Large intestine (tissue), 3 donors: ENCODE results near the gene LY6G5B. TPM values are rescaled to one million over a fixed set of nuclear protein-coding genes. Genes with fewer than 3 reads are reported as not detected.
A peak's percentile ranks its signal among the peaks of the same experiment; 100 is the strongest.

ENCODE experiments used
- DNase-seq, 2 donors: peaks; one replicate each; pipeline versions ENCODE4 v3.0.0 to v3.0.0-alpha.2; 2013
- H3K27ac ChIP-seq: one replicate; pipeline ENCODE4 v1.5.1; 2013; ENCODE audit warnings: low read length
- H3K27me3 ChIP-seq: 2 replicates; pipeline ENCODE4 v1.6.1; 2013; ENCODE audit warnings: low read length; ENCODE audit not compliant: control insufficient read depth, insufficient read depth
- H3K36me3 ChIP-seq: 2 replicates; pipeline ENCODE4 v1.6.1; 2013; ENCODE audit warnings: low read length; ENCODE audit not compliant: control insufficient read depth, insufficient read depth
- H3K4me1 ChIP-seq: one replicate; pipeline ENCODE4 v1.6.1; 2013; ENCODE audit warnings: low read length; ENCODE audit not compliant: control insufficient read depth, insufficient read depth
- H3K4me3 ChIP-seq: one replicate; pipeline ENCODE4 v1.5.1; 2013; ENCODE audit warnings: low read length
- H3K9me3 ChIP-seq: one replicate; pipeline ENCODE4 v1.6.1; 2013; ENCODE audit warnings: mild to moderate bottlenecking, low read depth, low read length, moderate library complexity; ENCODE audit not compliant: control insufficient read depth
- WGBS: methylation state at CpG from one replicate; pipeline ENCODE4 v1.1.5; 2013; ENCODE audit warnings: low lambda C conversion rate; ENCODE audit not compliant: insufficient coverage; 5-methylcytosine and 5-hydroxymethylcytosine counted together
- polyA plus RNA-seq: library from polyadenylated mRNA; unstranded; fragments of 120-200 nt; gene quantifications from one replicate; pipeline ENCODE4 v1.2.1, GENCODE V29; 2013

LY6G5B gene
- polyA plus RNA-seq, 1 donor: 18.7 TPM

- Histone ChIP-seq H3K27ac (no peak overlapping the region), H3K4me3 (no peak overlapping the region), H3K36me3 (no peaks in the 10 kb centered on the region), H3K4me1 (peaks cover 26% of the 10 kb centered on the region), H3K9me3 (no peaks in the 10 kb centered on the region), H3K27me3 (no peaks in the 10 kb centered on the region)
- peak in 1 of 2 donors; percentile 15 for DNase-seq
- WGBS: no CpG with 5 or more reads among the region's 10 CpGs
Measured at GRCh38 chr6:31717499-31718222, 47.9 kb downstream of the LY6G5B start.

- H3K4me3 ChIP-seq: no peak overlapping the region
- no peak overlapping the region for H3K27ac ChIP-seq
- peaks cover 24% of the 10 kb centered on the region for H3K4me1 ChIP-seq
- no peaks in the 10 kb centered on the region for H3K9me3 ChIP-seq
- no peaks in the 10 kb centered on the region for H3K27me3 ChIP-seq
- peak in 1 of 2 donors; percentile 78 for DNase-seq
- no CpG with 5 or more reads among the region's 1 CpG for WGBS
- no peaks in the 10 kb centered on the region for H3K36me3 ChIP-seq
Measured at GRCh38 chr6:31718265-31718664, 48.5 kb downstream of the LY6G5B start.

GRCh38 chr6:31719001-31719400, 49.2 kb downstream of the LY6G5B start:
- H3K36me3 ChIP-seq: no peaks in the 10 kb centered on the region
- no CpG with 5 or more reads among the region's 6 CpGs for WGBS
- H3K4me1 ChIP-seq: peaks cover 16% of the 10 kb centered on the region
- no peak for DNase-seq
- no peak overlapping the region for H3K27ac ChIP-seq
- peaks cover 2% of the 10 kb centered on the region for H3K9me3 ChIP-seq
- no peaks in the 10 kb centered on the region for H3K27me3 ChIP-seq
- H3K4me3 ChIP-seq: no peak overlapping the region

GRCh38 chr6:31720196-31720770, 50.5 kb downstream of the LY6G5B start:
- H3K27ac ChIP-seq: no peak overlapping the region
- H3K9me3 ChIP-seq: peaks cover 2% of the 10 kb centered on the region
- no peak for DNase-seq
- H3K36me3 ChIP-seq: no peaks in the 10 kb centered on the region
- WGBS: 50% methylated on average over 1 of the region's 5 CpGs
- no peaks in the 10 kb centered on the region for H3K27me3 ChIP-seq
- no peak overlapping the region for H3K4me3 ChIP-seq
- H3K4me1 ChIP-seq: peaks cover 7% of the 10 kb centered on the region

GRCh38 chr6:31721351-31722020, 51.7 kb downstream of the LY6G5B start, which contains the start of gene LY6G6C:
Gene LY6G6C (minus strand): TSS chr6:31721746. CDS start chr6:31721679, 67 bp downstream.
- Histone ChIP-seq H3K27ac (no peak within 1 kb of the TSS), H3K4me3 (no peak within 1 kb of the TSS), H3K36me3 (peaks cover 11% of the 10 kb centered on the region), H3K4me1 (peaks cover 7% of the 10 kb centered on the region), H3K9me3 (peaks cover 2% of the 10 kb centered on the region), H3K27me3 (no peaks in the 10 kb centered on the region)
- DNase-seq: no peak
- no CpG with 5 or more reads among the region's 4 CpGs for WGBS

GRCh38 chr6:31722173-31722572, 52.4 kb downstream of the LY6G5B start:
- peaks cover 2% of the 10 kb centered on the region for H3K9me3 ChIP-seq
- H3K4me3 ChIP-seq: no peak overlapping the region
- no peak for DNase-seq
- peaks cover 18% of the 10 kb centered on the region for H3K36me3 ChIP-seq
- H3K27me3 ChIP-seq: no peaks in the 10 kb centered on the region
- H3K4me1 ChIP-seq: peaks cover 10% of the 10 kb centered on the region
- no CpG with 5 or more reads among the region's 3 CpGs for WGBS
- H3K27ac ChIP-seq: no peak overlapping the region

Other genes starting within 250 kb of the LY6G5B start
- 0.73 TPM for gene MICB, start 171.8 kb upstream of the LY6G5B start, polyA plus RNA-seq
- not detected for gene MCCD1, start 141.0 kb upstream of the LY6G5B start, polyA plus RNA-seq
- 499 TPM for gene DDX39B, start 128.0 kb upstream of the LY6G5B start, polyA plus RNA-seq
- gene ATP6V1G2, start 123.4 kb upstream of the LY6G5B start, polyA plus RNA-seq: 9.1 TPM
- gene NFKBIL1, start 122.4 kb upstream of the LY6G5B start, polyA plus RNA-seq: 23.4 TPM
- 0.96 TPM for gene LTA, start 97.7 kb upstream of the LY6G5B start, polyA plus RNA-seq
- gene TNF, start 94.4 kb upstream of the LY6G5B start, polyA plus RNA-seq: 1.5 TPM
- 20.1 TPM for gene LTB, start 87.6 kb upstream of the LY6G5B start, polyA plus RNA-seq
- 19.8 TPM for gene LST1, start 83.7 kb upstream of the LY6G5B start, polyA plus RNA-seq
- gene NCR3, start 77.0 kb upstream of the LY6G5B start, polyA plus RNA-seq: 1.7 TPM
- gene AIF1, start 54.7 kb upstream of the LY6G5B start, polyA plus RNA-seq: 57.1 TPM
- 122 TPM for gene PRRC2A, start 49.3 kb upstream of the LY6G5B start, polyA plus RNA-seq
- gene BAG6, start 17.3 kb upstream of the LY6G5B start, polyA plus RNA-seq: 220 TPM
- gene APOM, start 14.1 kb upstream of the LY6G5B start, polyA plus RNA-seq: 14.1 TPM
- 21.5 TPM for gene C6orf47, start 9.2 kb upstream of the LY6G5B start, polyA plus RNA-seq
- 21.4 TPM for gene GPANK1, start 5.0 kb upstream of the LY6G5B start, polyA plus RNA-seq
- gene CSNK2B, start 3.9 kb upstream of the LY6G5B start, polyA plus RNA-seq: 196 TPM
- gene LY6G5C, start 11.1 kb downstream of the LY6G5B start, polyA plus RNA-seq: 2.6 TPM
- gene ABHD16A, start 33.3 kb downstream of the LY6G5B start, polyA plus RNA-seq: 62.5 TPM
- gene LY6G6F, start 36.9 kb downstream of the LY6G5B start, polyA plus RNA-seq: 0.07 TPM
- gene LY6G6D, start 45.4 kb downstream of the LY6G5B start, polyA plus RNA-seq: 0.19 TPM
- gene LY6G6C, start 51.8 kb downstream of the LY6G5B start, polyA plus RNA-seq: 0.25 TPM
- 0.88 TPM for gene MPIG6B, start 53.4 kb downstream of the LY6G5B start, polyA plus RNA-seq
- gene DDAH2, start 59.3 kb downstream of the LY6G5B start, polyA plus RNA-seq: 82.6 TPM
- 486 TPM for gene CLIC1, start 66.6 kb downstream of the LY6G5B start, polyA plus RNA-seq
- 51.0 TPM for gene MSH5, start 70.0 kb downstream of the LY6G5B start, polyA plus RNA-seq
- gene SAPCD1, start 92.7 kb downstream of the LY6G5B start, polyA plus RNA-seq: 15.0 TPM
- 10.1 TPM for gene VWA7, start 107.4 kb downstream of the LY6G5B start, polyA plus RNA-seq
- 34.2 TPM for gene VARS1, start 125.8 kb downstream of the LY6G5B start, polyA plus RNA-seq
- gene LSM2, start 137.0 kb downstream of the LY6G5B start, polyA plus RNA-seq: 51.4 TPM
- 2.8 TPM for gene HSPA1L, start 145.3 kb downstream of the LY6G5B start, polyA plus RNA-seq
- 115 TPM for gene HSPA1A, start 145.6 kb downstream of the LY6G5B start, polyA plus RNA-seq
- 241 TPM for gene HSPA1B, start 157.8 kb downstream of the LY6G5B start, polyA plus RNA-seq
- 174 TPM for gene NEU1, start 192.8 kb downstream of the LY6G5B start, polyA plus RNA-seq
- gene SLC44A4, start 209.0 kb downstream of the LY6G5B start, polyA plus RNA-seq: 157 TPM
- gene EHMT2, start 227.7 kb downstream of the LY6G5B start, polyA plus RNA-seq: 50.5 TPM
- gene ZBTB12, start 232.1 kb downstream of the LY6G5B start, polyA plus RNA-seq: 11.8 TPM